Osteoblast (primary cell): ENCODE results near the gene RPL3. TPM values are rescaled to one million over a fixed set of nuclear protein-coding genes. Genes with fewer than 3 reads are reported as not detected.
A peak's percentile ranks its signal among the peaks of the same experiment; 100 is the strongest.

Source experiments
- DNase-seq: peaks from one replicate; pipeline ENCODE4 v3.0.0; 2011; ENCODE audit warnings: low spot score, mixed read lengths; ENCODE audit not compliant: insufficient read length; ENCODE audit errors: missing footprints
- H2AFZ ChIP-seq: 2 replicates; pipeline ENCODE4 v1.6.0; 2011; ENCODE audit warnings: mild to moderate bottlenecking, low read length
- H3K27ac ChIP-seq: 2 replicates; pipeline ENCODE4 v1.5.1; 2011; ENCODE audit warnings: mild to moderate bottlenecking, low read depth, low read length, moderate library complexity
- H3K27me3 ChIP-seq: 2 replicates; pipeline ENCODE4 v1.6.0; 2012; ENCODE audit warnings: mild to moderate bottlenecking, control low read depth, inconsistent platforms, low read length, moderate library complexity; ENCODE audit not compliant: insufficient read depth
- H3K36me3 ChIP-seq: 2 replicates; pipeline ENCODE4 v1.5.1; 2011; ENCODE audit warnings: mild to moderate bottlenecking, low read length, control low read depth, moderate library complexity; ENCODE audit not compliant: insufficient read depth
- H3K4me1 ChIP-seq: 2 replicates; pipeline ENCODE4 v1.5.1; 2011; ENCODE audit warnings: mild to moderate bottlenecking, low read length, control low read depth, moderate library complexity; ENCODE audit not compliant: insufficient read depth
- H3K4me2 ChIP-seq: 2 replicates; pipeline ENCODE4 v1.6.0; 2011; ENCODE audit warnings: mild to moderate bottlenecking, low read length; ENCODE audit not compliant: insufficient read depth
- H3K4me3 ChIP-seq: fragments of 200-600 bp; sonication (generic); 3 replicates; pipeline ENCODE4 v1.5.1; 2012; ENCODE audit warnings: mild to moderate bottlenecking, low read length, inconsistent platforms; ENCODE audit not compliant: insufficient read depth
- H3K79me2 ChIP-seq: 2 replicates; pipeline ENCODE4 v1.6.0; 2012; ENCODE audit warnings: mild to moderate bottlenecking, low read length, control low read depth, inconsistent platforms; ENCODE audit not compliant: insufficient read depth
- H3K9me3 ChIP-seq: 2 replicates; pipeline ENCODE4 v1.5.1; 2011; ENCODE audit warnings: low read depth, low read length, control low read depth
- H4K20me1 ChIP-seq: 2 replicates; pipeline ENCODE4 v1.6.0; 2012; ENCODE audit warnings: mild to moderate bottlenecking, low read length, control low read depth; ENCODE audit not compliant: insufficient read depth
- total RNA-seq: library from RNA; depleted of rRNA; stranded (reverse); fragments of >200 nt; gene quantifications from 2 replicates; pipeline ENCODE4 v1.2.3, GENCODE V29; 2012
- TF ChIP-seq, protein P1 (sequence below): IDR thresholded peaks from 2 replicates; pipeline ENCODE4 v1.5.1; 2011; ENCODE audit warnings: mild to moderate bottlenecking, low read depth, low read length, moderate library complexity; ENCODE audit errors: extremely low read depth

Gene RPL3
- total RNA-seq, 1 donor, result 2,119 TPM

DNA sequence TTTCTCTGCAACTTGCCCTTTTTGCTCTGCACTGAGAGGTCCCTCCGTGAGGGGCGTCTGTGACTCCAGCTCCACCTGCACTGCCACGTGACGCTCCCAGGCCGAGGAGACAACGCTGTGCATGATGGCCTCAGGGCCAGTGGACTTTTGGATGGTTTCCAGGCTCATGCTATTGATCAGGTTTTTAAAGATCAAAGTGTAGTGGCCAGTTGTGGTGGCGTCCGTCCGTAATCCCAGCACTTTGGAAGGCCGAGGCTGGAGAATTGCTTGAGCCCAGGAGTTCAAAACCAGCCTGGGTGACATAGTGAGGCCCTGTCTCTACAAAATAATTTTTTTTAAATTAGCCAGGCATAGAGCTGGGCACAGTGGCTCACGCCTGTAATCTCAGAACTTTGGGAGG is 16.1 kb downstream of the RPL3 start:
- peak; percentile 8 for DNase-seq
- TF ChIP-seq, protein P1, sequence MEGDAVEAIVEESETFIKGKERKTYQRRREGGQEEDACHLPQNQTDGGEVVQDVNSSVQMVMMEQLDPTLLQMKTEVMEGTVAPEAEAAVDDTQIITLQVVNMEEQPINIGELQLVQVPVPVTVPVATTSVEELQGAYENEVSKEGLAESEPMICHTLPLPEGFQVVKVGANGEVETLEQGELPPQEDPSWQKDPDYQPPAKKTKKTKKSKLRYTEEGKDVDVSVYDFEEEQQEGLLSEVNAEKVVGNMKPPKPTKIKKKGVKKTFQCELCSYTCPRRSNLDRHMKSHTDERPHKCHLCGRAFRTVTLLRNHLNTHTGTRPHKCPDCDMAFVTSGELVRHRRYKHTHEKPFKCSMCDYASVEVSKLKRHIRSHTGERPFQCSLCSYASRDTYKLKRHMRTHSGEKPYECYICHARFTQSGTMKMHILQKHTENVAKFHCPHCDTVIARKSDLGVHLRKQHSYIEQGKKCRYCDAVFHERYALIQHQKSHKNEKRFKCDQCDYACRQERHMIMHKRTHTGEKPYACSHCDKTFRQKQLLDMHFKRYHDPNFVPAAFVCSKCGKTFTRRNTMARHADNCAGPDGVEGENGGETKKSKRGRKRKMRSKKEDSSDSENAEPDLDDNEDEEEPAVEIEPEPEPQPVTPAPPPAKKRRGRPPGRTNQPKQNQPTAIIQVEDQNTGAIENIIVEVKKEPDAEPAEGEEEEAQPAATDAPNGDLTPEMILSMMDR, result no peak
- peaks cover 8% of the 10 kb centered on the region for H3K27me3 ChIP-seq
- no peak overlapping the region for H2AFZ ChIP-seq
- no peaks in the 10 kb centered on the region for H3K79me2 ChIP-seq
- H3K27ac ChIP-seq, result no peak overlapping the region
- peaks cover 6% of the 10 kb centered on the region for H3K4me1 ChIP-seq
- H3K36me3 ChIP-seq, result no peaks in the 10 kb centered on the region
- no peak overlapping the region for H3K4me2 ChIP-seq
- H4K20me1 ChIP-seq, result no peaks in the 10 kb centered on the region
- H3K4me3 ChIP-seq, result no peak overlapping the region
- H3K9me3 ChIP-seq, result no peaks in the 10 kb centered on the region

GRCh38 chr22:39302431-39302960 is 16.9 kb downstream of the RPL3 start:
- no peaks in the 10 kb centered on the region for H3K9me3 ChIP-seq
- no peaks in the 10 kb centered on the region for H3K79me2 ChIP-seq
- no peak overlapping the region for H2AFZ ChIP-seq
- peaks cover 3% of the 10 kb centered on the region for H3K4me1 ChIP-seq
- peaks cover 8% of the 10 kb centered on the region for H3K27me3 ChIP-seq
- TF ChIP-seq, protein P1, result no peak
- no peak overlapping the region for H3K27ac ChIP-seq
- peak; percentile 22 for DNase-seq
- H3K4me2 ChIP-seq, result no peak overlapping the region
- H4K20me1 ChIP-seq, result no peaks in the 10 kb centered on the region
- H3K4me3 ChIP-seq, result no peak overlapping the region
- no peaks in the 10 kb centered on the region for H3K36me3 ChIP-seq

- no peaks in the 10 kb centered on the region for H3K36me3 ChIP-seq
- peaks cover 3% of the 10 kb centered on the region for H3K4me1 ChIP-seq
- no peak overlapping the region for H3K4me2 ChIP-seq
- H3K9me3 ChIP-seq, result no peaks in the 10 kb centered on the region
- no peak overlapping the region for H2AFZ ChIP-seq
- no peaks in the 10 kb centered on the region for H4K20me1 ChIP-seq
- H3K4me3 ChIP-seq, result no peak overlapping the region
- TF ChIP-seq, protein P1, result no peak
- no peaks in the 10 kb centered on the region for H3K79me2 ChIP-seq
- no peak overlapping the region for H3K27ac ChIP-seq
- DNase-seq, result peak; percentile 22
- H3K27me3 ChIP-seq, result peaks cover 8% of the 10 kb centered on the region
Observed at GRCh38 chr22:39301926-39302325, 17.5 kb downstream of the RPL3 start.

DNA sequence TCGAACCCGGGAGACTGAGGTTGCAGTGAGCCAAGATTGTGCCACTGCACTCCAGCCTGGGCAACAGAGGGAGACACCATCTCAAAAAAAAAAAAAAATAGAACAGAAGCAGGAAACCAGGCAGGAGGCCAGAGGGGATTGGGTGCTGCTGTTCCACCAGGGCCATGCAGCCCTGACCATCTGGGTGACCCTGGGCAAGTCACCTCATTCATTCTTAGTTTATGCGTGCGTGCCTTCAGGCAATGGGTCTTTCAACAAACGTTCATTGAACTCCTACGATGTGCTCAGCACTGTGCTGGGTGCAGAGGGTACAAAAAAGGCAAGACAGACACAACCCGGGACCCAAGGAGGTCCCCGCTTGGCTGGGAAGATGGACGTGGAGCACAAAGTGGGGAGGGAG is 18.3 kb downstream of the RPL3 start:
- Histone ChIP-seq H2AFZ (no peak overlapping the region), H3K9me3 (no peaks in the 10 kb centered on the region), H3K27me3 (peaks cover 8% of the 10 kb centered on the region), H4K20me1 (no peaks in the 10 kb centered on the region), H3K27ac (no peak overlapping the region), H3K4me1 (peaks cover 3% of the 10 kb centered on the region), H3K4me3 (no peak overlapping the region), H3K36me3 (no peaks in the 10 kb centered on the region), H3K4me2 (no peak overlapping the region), H3K79me2 (no peaks in the 10 kb centered on the region)
- TF ChIP-seq, protein P1, result no peak
- peak; percentile 44 for DNase-seq
